ENCODE results near the gene TRPM3. TPM values are rescaled to one million over a fixed set of nuclear protein-coding genes. Genes with fewer than 3 reads are reported as not detected.
A peak's percentile ranks its signal among the peaks of the same experiment; 100 is the strongest.

Gene TRPM3
- total RNA-seq, 4 donors from 2014 or later, result 0.27 to 1.2 (median 0.47) TPM; not detected in 1

- 59 to 74% methylated on average over 2 to 3 of the region's 4 CpGs for WGBS, 2 donors (ENCODE audit: low coverage in 1 of 2)
- Histone ChIP-seq H3K27me3 (no peaks in the 10 kb centered on the region), H3K4me3 (no peak overlapping the region), H3K36me3 (no peaks in the 10 kb centered on the region), H3K9me3 (no peaks in the 10 kb centered on the region), H3K27ac (no peak overlapping the region), H3K4me1 (peaks cover 0 to 4% (median 0%) of the 10 kb centered on the region in 3 donors)
- no peak for TF ChIP-seq POLR2AphosphoS5 (IDR thresholded peaks at IDR 0.05)
- TF ChIP-seq EP300 (IDR thresholded peaks at IDR 0.05), result no peak
- no peak for TF ChIP-seq POLR2A (IDR thresholded peaks at IDR 0.05)
- TF ChIP-seq CTCF (IDR thresholded peaks at IDR 0.05), result no peak
- no peak for ATAC-seq
These were observed 554.7 kb downstream of the TRPM3 start for GRCh38 chr9:70566751-70567150.

- Histone ChIP-seq H3K4me3 (no peak overlapping the region), H3K4me1 (peaks cover 0 to 4% (median 0%) of the 10 kb centered on the region in 3 donors), H3K27me3 (no peaks in the 10 kb centered on the region), H3K9me3 (no peaks in the 10 kb centered on the region), H3K27ac (no peak overlapping the region), H3K36me3 (no peaks in the 10 kb centered on the region)
- TF ChIP-seq POLR2AphosphoS5 (IDR thresholded peaks at IDR 0.05) (no peak), CTCF (IDR thresholded peaks at IDR 0.05) (no peak), EP300 (IDR thresholded peaks at IDR 0.05) (no peak), POLR2A (IDR thresholded peaks at IDR 0.05) (no peak)
- 81 to 100% methylated on average over 2 to 3 of the region's 3 CpGs for WGBS, 2 donors (ENCODE audit: low coverage in 1 of 2)
- ATAC-seq, result no peak
These were observed 555.4 kb downstream of the TRPM3 start for GRCh38 chr9:70566066-70566465.

- Histone ChIP-seq H3K27me3 (no peaks in the 10 kb centered on the region), H3K27ac (peak overlapping the region in 1 of 4 donors; percentile 61), H3K4me1 (peaks cover 0 to 4% (median 0%) of the 10 kb centered on the region in 3 donors), H3K9me3 (no peaks in the 10 kb centered on the region), H3K36me3 (no peaks in the 10 kb centered on the region), H3K4me3 (no peak overlapping the region)
- no peak for TF ChIP-seq POLR2A (IDR thresholded peaks at IDR 0.05)
- TF ChIP-seq POLR2AphosphoS5 (IDR thresholded peaks at IDR 0.05), result no peak
- TF ChIP-seq CTCF (IDR thresholded peaks at IDR 0.05), result no peak
- TF ChIP-seq EP300 (IDR thresholded peaks at IDR 0.05), result no peak
- ATAC-seq, result no peak
- 81 to 90% methylated on average over 6 to 8 of the region's 8 CpGs for WGBS, 2 donors (ENCODE audit: low coverage in 1 of 2)
These were observed 556.7 kb downstream of the TRPM3 start for GRCh38 chr9:70564468-70565335.

- Histone ChIP-seq H3K27me3 (no peaks in the 10 kb centered on the region), H3K4me1 (no peaks in the 10 kb centered on the region), H3K27ac (peak overlapping the region in 2 of 4 donors; percentile 15 to 61), H3K9me3 (no peaks in the 10 kb centered on the region), H3K36me3 (no peaks in the 10 kb centered on the region), H3K4me3 (no peak overlapping the region)
- ATAC-seq, result peak; percentile 61
- TF ChIP-seq POLR2A (IDR thresholded peaks at IDR 0.05) (no peak), POLR2AphosphoS5 (IDR thresholded peaks at IDR 0.05) (no peak), CTCF (IDR thresholded peaks at IDR 0.05) (no peak), EP300 (IDR thresholded peaks at IDR 0.05) (no peak)
- WGBS, 2 donors (ENCODE audit: low coverage in 1 of 2), result 74 to 79% methylated on average over 5 of the region's 5 CpGs
These were observed 557.8 kb downstream of the TRPM3 start for GRCh38 chr9:70563431-70564204.
